ENCODE data around the gene VAMP4.
"Not testable (repeated sequence)": the region's sequence is repeated elsewhere in the genome, so short reads cannot be mapped to it uniquely, and the experiment has no call there.

VAMP4 gene

GRCh38 chr1:171748651-171749050 lies 6.8 kb upstream of the VAMP4 start:
- no peak for DNase-seq

DNA sequence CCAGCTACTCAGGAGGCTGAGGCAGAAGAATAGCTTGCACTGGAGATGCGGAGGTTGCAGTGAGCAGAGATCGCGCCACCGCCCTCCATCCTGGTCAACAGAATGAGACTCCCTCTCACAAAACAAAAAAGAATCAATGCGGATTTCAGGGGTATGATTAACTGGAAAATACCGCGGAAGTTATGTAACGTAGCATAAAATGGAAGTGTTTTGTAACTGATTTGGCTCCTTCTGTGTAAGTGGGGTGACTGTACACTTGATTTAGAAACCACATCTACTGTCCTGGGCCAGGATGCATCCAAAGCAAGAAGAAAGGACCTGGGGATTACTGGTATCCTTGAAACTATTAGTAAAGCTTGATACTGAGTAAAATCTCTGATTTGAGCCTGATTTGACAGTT lies 3.1 kb upstream of the VAMP4 start:
- DNase-seq, result no peak

- DNase-seq, result peak; percentile 27
Measured at GRCh38 chr1:171743081-171743870, 1.4 kb upstream of the VAMP4 start.

- DNase-seq, result peak; percentile 73
Measured at GRCh38 chr1:171742577-171742922, 685 bp upstream of the VAMP4 start.

GRCh38 chr1:171740987-171741871 lies 636 bp downstream of the VAMP4 start:
- DNase-seq, result peak; percentile 90

DNA sequence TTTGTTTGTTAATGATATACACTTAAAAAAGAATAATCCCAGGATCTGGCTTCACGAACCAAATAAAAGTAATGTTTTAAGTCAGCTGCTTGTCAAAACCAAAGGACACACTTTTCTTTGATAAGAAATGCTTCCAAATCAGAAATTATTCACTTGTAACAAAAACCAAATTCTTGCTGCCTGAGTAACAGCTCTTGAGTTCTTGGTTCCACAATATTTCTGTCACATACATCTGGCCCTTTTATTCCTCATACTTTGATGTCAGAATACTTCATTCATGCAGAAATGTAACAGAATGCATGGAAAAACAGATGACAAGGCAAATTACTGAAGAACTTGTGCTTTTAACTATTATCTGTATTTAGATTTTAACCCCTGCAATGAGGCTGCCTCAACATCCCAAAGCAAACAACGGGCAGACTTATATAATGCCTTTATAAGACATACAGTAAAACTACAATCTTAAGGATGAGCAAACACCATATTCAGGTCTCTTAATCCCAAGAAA lies 1.5 kb downstream of the VAMP4 start:
- no peak for DNase-seq

GRCh38 chr1:171739656-171740055 lies 2.2 kb downstream of the VAMP4 start:
- DNase-seq, result peak; percentile 9

GRCh38 chr1:171738911-171739310 lies 3.0 kb downstream of the VAMP4 start:
- DNase-seq, result no peak

- DNase-seq, result no peak
Measured at GRCh38 chr1:171736196-171736595, 5.7 kb downstream of the VAMP4 start.

DNA sequence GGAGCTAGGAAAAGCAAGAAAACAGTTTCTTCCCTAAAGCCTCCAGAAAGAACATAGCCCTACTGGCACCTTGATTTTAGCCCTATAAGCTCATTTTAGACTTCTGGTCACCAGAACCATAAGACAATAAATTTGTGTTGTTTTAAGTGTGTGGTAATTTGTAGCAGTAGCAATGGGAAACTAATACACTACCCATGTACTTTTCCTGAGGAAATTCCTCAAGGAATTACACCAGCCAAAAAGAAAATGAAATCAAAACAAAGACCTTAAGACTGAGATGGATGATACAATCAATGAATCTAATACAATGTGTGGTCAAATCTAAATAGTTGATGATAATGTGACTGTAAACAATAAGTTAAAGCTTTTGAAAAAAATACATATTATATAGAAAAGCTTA lies 11.8 kb downstream of the VAMP4 start:
- no peak for DNase-seq

DNA sequence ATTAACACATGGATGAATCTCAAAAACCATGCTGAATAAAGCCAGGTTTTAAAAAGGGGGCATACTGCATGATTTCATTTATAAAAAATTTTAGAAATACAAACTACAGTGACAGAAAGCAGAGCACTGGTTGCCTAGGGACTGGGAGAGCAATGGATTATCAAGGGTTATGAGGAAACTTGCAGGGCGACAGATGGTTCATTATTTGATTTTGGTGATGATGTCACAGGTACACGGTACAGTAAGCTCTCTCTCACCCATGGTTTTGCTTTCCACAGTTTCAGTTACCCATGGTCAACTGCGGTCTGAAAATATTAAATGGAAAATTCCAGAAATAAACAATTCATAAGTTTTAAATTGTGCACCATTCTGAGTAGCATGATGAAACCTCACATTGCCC lies 14.1 kb downstream of the VAMP4 start:
- no peak for DNase-seq

GRCh38 chr1:171723180-171723579 lies 18.7 kb downstream of the VAMP4 start:
- peak; percentile 13 for DNase-seq

DNA sequence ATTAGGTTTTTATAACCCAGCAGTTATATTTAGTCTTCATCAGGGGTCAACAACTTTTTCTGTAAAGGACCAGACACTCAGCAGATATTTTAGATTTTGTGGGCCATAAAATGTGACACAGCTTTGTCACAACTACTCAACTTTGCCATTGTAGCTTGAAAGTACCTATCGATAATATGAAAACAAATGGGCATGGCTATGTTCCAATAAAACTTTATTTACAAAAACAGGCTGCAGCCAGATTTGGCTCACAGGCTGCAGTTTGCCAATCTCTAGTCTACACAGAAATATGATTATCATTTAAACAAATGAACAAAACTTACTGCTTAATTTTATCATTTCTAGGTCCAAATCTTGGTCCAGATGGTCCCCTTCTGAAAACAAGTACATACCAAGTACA lies 23.0 kb downstream of the VAMP4 start:
- peak; percentile 8 for DNase-seq

DNA sequence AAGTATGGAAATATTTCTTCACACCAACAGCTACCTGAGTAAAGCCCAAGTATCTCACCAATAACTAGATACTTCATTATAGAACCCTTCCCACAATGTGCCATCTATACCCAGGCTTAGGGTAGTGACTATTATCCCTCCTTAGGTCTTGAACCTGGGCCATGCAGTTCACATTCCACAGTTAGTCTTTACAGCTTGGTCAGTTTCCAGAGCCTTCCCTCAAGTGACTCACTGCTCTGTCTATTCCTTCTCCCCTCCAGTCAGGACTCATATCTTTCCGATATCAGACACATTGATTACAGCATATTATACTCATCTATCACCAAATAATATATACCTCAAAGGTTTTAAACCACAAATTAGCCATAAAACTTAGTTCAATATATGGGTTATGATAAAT lies 23.6 kb downstream of the VAMP4 start:
- no peak for DNase-seq

DNA sequence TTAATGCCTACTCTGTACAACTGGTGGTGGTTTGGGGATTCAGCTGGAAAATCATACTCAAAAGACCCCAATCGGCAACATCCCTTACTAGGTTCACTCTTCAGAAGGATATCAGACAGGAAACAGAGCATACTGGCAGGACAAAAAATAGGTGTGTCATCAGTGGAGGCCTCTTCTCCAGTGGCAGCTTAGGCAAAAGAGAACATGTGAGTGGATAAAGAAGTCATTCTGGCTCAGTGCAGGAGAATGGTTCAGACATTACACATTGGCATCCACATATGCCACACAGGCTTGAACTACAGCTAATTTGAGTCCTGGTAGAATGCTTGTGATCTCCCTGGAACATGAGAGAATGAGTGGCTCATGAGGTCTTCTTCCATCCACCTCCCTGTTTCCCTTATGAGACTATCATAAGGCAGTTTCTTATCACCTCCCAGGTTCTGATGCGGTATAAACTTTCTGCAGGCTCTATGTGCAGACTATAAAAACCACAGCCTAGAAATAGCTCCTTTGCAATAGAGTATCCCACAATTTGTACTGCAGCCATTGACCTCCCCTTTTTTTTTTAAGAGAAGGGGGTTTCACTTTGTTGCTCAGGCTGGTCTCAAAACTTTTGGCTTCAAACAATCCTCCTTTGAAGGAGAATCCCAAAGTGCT lies 24.7 kb downstream of the VAMP4 start:
- peak; percentile 82 for DNase-seq

- peak; percentile 73 for DNase-seq
Measured at GRCh38 chr1:171716616-171717015, 25.2 kb downstream of the VAMP4 start.

- peak; percentile 77 for DNase-seq
Measured at GRCh38 chr1:171715813-171716251, 26.0 kb downstream of the VAMP4 start.

DNA sequence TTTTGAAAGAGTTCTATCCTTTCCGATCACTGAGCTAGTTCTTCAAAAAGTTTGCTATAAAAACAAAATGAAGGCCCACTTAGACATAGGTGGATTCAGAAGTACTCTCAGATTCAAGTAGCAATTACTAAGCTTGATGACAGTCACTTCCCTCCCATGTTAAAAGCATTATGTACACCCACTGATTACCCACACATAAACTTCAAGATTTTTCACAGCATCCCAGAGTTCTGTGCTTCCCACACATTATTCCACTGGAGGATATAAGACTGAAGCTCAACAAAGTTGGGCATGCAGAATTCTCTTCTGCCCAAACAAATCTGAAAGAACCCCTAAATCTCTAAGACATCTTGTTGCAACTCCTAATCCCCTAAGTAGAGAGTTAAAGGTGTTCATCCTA lies 29.5 kb downstream of the VAMP4 start:
- no peak for DNase-seq

GRCh38 chr1:171711643-171712042 lies 30.2 kb downstream of the VAMP4 start:
- no peak for DNase-seq

DNA sequence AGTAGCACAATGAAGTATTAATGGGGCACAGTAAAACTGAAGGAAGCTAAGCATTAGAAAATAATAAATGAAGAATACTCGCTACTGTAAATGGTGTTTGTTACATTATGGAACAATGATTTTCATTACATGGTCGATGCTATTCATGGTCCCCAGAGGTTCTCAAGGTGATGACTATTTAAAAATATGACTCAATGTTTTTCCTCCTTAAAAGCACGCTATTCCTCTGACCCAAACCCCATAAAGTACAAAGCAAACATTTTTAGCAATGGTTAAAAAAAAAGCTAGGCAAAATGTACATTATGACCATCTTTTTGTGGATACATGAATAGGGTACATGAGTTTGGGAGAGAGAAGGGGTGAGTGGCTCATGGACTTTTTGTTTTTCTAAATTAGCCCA lies 34.3 kb downstream of the VAMP4 start:
- DNase-seq, result no peak

DNA sequence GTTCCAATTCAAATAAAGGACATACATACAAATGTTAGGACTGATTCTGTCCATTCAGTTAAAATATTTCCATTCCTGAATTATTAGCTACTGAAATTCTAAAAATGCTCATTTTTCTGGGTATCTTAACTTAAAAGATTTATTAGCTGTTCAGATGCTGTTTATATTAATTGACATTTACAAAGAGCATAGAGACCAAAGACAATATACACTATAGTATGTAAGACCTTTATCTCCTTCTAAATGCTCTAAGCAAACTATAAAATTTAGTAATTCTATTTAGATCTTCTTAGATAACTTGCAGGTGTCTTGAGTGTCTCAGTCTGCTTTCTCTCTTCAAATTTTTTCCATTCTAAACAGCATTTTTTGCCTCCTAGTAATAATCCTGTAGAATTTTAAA lies 39.3 kb downstream of the VAMP4 start:
- no peak for DNase-seq

DNA sequence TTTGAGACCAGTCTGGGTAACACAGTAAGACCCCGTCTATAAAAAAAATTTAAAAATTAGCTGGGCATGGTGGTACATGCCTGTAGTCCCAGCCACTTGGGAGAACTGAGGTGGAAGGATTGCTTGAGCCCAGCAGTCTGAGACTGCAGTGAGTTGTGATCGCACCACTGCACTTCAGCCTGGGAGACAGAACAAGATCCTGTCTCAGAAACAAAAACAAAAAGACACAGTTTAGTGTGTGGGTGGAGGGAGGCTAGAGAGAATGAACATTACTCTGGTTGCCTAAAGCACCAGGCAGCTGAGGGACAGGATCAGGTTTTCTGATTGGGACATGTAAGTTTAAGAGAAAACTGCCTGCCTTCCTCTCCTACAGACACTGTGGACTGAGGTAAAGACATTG lies 42.3 kb downstream of the VAMP4 start:
- no peak for DNase-seq

GRCh38 chr1:171695772-171696171 lies 46.1 kb downstream of the VAMP4 start:
- not testable (repeated sequence) for DNase-seq

Data from hematopoietic multipotent progenitor cell treated with erythropoietin and hydrocortisone succinate and interleukin-3 and kit ligand, for 4 days (in vitro differentiated cells).